Activated CD8-positive, alpha-beta memory T cell treated with anti-CD3 and anti-CD28 coated beads for 48 hours (primary cell): ENCODE measurements around the gene PSMD5.

Source experiments
- DNase-seq, 3 experiments: peaks; one replicate each; pipeline ENCODE4 v3.0.0-alpha.2; 2020; ENCODE audit warnings: low read depth in 2 of 3, low spot score in 2 of 3

Gene PSMD5

DNA sequence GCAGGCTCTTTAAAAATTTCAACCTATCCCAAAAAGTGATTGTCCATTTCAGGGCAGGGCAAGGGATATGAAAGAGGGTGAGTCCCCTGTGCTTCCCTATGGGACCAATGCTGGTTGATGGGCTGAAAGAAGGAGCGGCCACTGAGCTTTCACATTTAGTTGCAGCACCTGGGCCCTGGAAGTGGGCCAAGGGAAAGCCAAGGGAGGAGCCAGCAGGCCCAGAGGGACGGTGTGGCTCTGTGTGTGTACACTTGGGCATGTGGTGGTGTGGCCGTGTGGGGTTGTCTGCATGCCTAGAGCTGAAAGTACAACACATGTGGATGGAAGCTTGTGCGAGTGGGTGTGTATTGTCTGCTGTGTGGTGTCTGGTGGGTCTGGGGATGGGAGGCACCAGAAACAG, 14.0 kb upstream of the PSMD5 start:
- DNase-seq, result no peak

DNA sequence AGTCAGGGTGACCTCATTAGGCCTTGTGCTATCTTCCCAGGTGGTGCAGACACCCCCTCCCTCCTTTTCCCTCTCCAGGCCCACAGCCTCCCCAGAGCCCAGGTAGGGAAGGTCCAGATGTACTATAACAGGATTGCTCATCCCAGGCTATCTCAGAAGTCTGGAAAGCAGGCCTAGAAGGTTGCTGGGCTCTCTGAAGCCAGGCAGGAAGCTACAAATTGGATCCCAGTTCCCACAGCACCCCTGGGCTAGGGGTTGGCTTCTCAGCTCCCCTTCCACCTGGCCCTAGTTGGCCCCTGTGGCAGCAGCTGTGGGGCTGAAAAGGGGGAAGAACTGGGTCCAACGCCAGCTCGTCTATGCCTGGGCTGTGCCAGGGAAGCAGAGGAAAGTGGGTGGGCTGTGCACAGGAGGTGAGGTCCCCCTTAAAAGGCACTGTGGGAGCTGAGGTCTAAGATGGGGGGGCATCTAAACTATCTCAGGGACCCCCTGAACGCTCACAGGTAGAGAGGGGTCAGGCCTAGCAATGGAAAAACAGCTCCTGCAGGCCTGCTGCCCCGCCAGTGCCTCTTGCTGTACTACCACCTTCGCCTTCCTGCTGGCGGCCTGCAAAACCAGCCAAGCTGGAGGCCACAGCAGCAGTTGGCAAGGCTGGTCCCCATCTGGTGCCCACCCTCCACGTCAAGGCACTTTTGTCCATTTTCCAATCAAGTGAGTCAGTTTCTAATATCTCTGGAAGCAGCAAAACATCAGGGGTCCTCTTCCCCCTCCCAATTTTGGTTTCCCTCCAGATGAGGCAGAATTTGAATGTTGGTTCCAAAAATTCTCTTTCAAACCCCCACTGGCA, 13.3 kb upstream of the PSMD5 start:
- no peak for DNase-seq

DNA sequence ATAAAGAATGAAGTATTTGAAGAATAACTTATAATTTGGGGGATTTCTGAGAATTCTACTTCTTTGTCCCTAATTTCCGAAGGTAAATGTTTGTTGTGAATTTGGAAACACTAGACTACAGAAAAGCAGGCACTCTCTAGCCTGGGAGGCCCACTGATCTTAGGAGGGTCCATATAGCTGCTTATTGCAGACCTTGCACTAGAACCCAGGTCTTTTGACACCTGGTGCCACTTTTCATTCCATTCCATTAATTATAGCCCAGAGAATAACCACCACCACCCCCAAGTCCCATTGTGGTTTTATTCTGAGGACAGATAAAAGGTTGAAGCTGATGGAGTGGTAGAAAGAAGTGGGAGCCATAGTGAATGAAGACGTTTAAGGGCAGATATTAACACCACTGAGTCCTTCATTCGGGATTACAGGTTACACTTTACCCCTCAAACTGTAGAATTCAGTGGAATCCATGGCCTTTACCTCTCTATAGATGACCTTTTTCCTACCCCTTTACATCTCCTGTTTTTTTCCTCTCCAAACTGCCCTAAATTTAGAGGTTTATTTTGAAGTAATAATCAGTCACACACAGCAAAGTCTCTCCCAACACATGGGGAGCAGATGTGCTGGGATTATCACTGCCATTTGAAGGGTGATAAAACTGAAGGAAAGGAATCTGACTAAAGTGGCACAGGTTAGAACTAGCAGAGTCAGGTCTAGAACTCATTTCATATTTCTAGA, 12.0 kb upstream of the PSMD5 start:
- DNase-seq, result no peak

DNA sequence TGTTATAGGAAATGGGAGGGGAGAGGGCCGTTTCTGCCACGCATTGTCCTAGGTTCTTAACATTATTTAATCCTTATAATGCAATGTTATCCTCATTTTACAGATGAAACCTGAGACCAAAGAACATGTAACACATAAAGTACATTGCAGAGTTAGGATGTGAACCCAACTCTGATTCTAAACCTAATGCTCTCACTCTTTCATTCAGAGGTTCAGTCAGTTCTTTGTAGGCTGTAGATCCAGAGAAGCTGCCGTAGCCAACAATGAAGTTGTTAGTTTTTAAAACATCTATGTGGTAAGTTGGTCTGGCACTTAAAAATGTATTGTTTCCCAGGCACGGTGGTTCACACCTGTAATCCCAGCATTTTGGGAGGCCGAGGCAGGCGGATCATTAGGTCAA, 10.5 kb upstream of the PSMD5 start:
- DNase-seq, result no peak

DNA sequence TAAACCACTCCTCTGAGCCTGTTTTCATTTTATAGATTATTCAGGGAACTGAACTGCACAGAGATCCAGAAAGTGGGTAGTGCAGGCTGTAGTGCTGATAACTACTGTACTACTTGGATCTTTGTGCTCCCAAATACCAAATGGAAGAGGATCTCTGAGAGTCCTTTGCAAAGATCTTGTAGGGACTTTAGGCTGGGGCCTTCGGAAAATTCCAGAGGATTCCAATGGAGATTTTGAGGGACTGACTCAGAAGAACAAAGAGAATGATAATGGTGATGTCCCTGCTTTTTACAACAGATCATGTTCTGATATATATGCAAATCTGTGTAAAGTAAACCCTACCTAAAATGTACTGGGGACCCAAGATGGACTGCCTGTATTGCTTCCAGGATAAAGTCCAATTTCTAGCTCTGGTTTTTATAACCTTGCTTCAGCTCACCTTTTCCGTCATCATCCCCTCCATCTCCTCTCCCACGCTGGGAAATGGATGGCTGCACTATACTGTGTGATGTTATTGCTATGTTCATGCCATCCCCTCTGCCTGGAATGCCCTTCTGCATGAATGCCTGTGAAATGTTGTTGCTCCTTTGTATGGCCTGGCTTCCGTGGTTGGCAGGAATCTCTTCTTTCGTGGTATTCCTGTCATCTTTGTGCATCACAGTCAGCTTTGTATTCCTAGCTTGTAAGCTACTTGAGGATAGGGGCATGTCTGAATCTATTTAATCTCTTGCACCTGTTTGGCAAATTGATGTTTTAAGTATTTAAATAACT, 9.7 kb upstream of the PSMD5 start:
- DNase-seq, result no peak

DNA sequence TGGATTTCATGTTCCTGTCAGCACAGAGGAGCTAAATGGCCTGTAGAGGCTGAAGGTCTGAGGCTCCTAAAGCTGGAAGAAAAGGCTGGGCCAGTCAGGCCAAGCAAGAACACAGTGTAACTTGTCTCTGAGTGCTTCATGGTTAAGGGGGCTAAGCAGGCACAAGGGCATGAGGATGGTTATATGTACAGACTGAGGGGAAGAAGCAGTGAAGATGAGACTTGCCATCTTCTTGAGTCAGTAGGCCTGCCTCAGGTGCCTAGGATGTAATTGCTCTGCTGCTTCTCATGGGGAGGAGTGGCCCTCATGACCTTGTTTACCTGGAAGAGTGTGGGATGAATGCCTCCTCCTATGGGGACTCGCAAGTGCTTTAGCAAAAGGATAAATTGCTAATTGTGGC, 8.7 kb upstream of the PSMD5 start:
- no peak for DNase-seq

DNA sequence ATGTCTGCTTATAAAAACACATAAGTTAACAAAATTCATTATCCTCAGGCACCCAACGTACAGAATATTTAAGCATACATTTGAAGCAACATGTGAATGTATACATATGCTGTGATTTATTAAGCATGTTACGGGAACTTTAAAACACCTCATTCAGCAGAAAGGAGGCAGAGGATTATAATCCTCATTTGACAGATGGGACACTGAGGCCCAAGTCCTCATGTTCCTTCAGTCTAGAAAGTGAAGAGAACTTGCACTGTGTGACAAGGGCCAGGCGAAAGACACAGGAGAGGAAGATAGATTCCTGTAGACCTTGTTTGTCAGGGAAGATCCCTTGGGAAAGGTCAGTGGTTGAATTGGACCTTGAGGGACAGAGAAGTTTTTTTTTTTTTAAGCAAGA, 7.6 kb upstream of the PSMD5 start:
- DNase-seq, result no peak

DNA sequence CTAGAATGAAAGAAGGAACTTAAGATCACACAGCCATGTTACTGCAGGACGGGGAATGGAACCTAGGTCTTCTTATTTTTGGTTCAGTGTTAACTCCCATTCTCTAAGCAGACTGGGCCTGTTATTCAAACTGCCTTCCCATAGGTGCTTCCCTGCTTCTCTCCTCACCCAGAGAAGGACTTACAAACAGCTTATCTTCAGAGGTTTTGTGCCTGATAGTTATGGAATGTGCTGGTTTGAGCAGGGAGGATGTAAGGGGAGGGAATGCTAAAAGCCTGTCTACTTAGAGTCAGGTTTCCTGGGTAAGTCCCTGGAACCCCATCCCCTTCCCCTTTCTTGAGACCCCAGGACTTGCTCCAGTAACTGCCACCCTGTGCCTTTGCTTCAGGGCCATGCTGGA, 4.2 kb upstream of the PSMD5 start:
- no peak for DNase-seq

DNA sequence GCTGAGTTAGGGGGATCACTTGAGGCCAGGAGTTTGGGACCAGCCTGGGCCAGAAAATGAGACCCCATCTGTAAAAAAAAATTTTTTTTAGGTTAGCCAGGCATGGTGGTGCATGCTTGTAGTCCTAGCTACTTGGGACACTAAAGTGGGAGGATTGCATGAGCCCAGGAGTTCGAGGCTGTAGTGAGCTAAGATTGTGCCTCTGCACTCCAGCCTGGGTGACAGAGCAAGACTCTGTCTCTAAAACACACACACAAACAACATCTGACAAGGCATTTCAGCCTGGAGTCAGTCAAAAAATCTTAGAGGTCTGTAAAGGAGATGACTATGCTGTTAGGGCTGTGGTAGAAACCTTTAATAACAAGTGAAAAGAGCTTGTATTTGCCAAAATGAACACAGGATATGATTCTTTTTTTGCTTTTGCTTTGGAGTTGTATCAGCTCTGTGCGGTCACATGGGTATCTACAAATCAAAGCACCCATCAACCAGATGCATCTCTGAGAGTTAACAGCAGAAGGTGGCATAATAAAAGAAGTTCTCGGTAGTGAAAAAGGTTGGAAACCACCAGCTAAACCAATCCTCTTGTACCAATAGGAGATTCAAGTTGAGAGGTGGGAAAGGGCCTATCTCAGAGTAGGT, 3.6 kb upstream of the PSMD5 start:
- DNase-seq, result no peak

DNA sequence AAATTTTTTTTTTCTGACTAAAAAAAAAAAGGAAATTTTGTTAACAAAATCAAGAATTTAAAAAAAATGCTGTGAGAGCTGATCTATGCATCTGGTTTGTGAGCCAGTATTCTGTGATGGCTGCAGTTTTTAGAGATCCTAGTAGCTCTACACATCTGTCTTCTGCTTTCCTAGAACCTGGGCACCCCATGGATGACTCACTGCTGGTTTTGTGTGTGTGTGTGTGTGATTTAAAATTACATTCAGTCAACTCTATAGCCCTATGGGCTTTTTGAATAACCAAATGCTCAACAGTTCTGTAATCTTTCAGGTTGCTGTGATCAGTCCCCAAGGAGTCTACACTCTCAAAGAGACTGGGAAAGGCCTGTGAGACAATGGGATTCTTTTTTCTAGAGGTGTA, 2.5 kb upstream of the PSMD5 start:
- DNase-seq, result no peak

DNA sequence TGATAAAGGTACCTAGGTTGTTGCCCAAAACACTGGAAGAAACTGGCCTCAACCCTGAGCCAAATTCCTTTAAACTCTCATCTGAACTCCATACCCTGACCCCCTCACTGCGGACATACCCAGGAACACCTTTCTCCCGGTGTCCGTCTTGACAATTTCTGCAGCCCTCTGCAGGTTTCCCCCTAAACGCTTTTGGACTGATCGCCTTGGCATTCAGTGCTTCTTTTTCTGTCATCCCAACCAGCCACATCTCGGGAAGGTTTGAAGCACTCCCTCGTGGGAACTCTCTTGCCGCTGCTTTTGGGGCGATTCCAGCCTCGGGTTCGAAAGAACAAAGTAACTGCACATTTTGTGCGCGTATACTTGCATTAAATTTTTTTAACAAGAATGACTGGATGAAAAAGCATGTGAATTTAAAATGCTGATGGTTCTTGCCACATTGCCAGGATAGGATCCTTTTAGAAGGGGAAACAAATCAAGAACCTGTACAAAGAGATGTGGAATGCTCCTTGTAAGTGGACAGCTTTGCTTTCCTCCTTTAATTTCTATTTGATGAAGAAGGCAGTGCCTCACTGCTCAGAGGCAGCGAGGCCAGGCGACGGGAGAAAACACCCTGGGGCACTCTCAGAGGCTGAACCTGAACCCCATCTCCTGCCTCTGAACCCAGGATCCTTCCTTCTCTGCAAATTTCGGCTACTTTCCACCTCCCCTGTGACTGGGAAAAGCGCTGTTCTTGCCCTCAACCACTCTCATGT, 615 bp downstream of the PSMD5 start:
- peak in 1 of 3 experiments; percentile 14 for DNase-seq

DNA sequence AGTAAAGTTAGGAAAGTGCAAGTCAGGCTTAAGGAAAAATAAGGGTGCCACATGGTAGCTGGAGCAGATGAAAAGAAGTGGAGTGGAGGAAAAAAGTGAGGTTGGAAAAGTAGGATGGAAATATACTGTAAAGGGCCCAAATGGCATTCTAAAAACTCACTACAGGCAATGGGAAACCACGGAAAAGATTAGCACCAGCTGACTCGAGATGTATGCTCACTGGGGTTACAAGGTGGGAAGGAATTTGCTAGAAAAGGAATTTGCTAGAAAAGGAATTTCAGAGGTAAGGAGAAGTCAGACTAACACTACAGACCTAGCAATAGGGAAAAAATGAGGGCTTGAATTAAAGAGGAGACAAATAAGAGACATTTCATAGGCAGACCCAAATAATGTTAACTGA, 3.6 kb downstream of the PSMD5 start:
- no peak for DNase-seq

DNA sequence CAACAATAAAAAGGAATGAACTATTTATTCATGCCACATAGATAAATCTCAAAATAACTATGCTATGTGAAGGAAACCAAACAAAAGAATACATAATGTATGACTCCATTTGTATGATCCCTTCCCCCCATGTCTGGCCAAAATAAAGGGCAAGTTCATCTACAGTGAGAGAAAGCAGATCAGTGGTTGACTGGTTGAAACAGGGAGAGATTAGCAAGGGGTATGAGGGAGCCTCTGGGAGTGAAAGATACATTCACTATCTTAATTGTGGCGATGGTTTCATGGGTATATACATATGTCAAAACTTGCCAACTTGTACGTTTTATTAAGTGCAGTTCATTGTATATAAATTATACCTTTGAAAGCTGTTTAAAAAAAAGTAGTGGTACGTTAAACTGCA, 4.8 kb downstream of the PSMD5 start:
- no peak for DNase-seq

DNA sequence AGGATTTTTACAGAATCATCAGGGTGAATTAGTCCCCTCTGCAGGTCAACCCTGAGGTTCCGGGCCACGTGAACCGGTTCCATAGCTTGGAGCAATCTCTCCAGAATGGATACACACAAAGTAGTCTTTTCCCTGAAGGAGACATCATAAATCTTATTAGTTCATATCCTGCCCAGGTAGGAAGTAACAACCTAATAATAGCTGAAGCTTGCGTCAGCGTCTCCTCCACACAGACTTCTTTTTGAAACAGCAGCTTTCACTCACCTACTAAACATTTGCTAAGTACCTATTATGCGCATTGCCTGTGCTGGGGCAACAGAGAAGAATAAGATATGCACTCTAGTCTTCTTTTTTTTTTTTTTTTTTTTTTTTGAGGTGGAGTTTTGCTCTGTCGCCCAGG, 9.4 kb downstream of the PSMD5 start:
- DNase-seq, result no peak

DNA sequence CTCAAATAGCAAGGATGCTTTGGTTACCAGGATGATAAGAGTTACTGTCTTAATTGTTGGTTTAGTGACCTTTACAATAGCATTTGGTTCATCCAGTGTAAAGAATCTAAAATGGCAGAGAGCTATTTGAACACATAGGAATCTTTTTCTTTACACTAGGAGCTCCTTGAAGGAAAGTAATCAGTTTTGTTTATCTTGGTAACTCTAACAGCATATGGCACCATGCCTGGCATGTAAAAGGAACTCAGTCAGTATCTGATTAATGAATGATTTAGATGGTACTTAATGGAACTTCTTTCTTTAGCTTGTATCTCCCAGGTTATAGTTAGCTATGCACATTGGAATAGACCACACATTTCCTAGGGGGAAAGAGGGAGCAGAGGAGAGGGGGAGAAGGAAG, 9.9 kb downstream of the PSMD5 start:
- no peak for DNase-seq

DNA sequence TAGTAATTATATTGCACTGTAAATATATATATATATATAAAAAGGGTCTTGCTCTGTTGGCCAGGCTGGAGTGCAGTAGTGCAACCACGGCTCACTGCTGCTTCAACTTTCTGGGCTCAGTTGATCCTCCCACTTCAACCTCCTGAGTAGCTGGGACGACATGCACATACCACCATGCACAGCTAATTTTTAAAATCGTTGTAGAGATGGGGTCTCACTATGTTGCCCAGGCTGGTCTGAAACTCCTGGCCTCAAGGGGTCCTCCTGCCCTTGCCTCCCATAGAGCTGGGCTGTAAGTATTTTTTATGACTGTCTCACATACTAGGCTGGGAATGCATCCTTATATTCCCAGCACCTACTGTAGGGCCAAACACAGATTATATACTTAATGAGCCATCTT, 11.9 kb downstream of the PSMD5 start:
- no peak for DNase-seq

DNA sequence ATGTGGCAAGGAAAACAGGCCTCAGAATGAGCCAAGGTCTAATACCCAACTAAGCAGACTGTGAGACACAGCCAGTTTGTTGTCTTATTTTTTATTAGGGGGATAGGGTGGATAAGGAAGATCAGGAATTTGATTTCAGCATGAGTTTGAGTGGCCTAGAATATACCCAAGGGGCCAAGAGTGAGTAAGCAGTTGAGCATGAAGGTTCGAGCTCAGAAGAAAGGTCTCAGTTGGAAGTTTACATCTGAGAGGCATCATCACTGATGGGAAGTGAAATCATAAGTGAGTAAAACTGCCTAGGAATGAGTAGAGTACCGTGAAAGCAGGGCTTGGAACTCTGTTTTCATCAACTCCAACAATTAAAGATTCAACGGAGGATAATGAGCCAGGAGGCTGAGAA, 12.6 kb downstream of the PSMD5 start:
- no peak for DNase-seq

DNA sequence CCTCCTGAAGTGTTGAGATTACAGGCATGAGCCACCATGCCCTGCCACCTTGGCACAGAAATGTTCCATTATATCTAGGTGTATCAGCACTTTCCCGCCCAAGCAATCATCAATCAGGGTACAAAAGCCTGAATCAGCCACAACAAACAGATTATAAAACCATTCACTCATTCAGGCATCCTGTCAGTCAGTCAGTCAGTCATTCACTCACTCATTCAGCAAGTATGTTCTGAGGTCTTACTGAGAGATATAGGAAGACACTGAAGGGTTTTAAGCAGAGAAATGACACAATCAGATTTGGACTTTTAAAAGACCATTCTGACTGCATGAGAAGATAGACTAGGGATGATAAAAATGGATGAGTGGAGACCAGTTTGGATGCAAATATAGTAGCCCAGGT, 13.1 kb downstream of the PSMD5 start:
- DNase-seq, result no peak

DNA sequence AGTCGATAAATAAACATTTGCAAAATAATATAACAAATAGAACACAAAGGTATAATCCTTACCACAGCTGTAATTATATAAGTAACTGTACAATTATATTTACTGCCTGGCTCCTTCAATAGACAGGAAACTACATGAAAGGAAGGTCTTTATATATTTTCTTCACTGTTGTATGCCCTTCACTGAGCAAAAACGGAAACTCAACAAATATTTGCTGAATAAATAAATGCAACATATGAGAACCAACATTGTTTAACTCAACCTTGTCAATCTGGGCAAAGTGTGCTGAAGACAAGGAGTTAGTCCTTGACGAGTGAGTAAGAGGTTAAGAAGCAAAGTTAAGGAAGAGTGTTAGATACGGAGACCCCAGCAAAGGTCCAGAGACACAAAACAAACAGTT, 22.6 kb downstream of the PSMD5 start:
- DNase-seq, result no peak

DNA sequence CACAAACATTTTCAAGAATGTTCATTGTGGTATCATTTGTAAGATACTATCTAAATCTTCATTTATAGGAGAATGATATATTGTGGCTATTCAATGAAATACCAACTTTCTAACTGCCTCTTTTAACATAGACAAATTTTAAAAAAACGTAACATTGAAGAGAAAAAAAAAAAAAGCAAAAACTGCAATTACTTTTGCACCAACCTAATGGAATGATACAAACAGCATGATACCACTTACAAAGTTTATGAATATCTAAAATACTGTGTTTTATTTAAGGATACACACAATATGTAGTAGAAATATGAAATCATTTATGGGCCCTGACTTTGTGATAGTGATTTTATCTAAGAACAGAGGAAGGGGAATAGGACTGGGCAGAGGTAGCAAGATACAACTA, 24.1 kb downstream of the PSMD5 start:
- no peak for DNase-seq

DNA sequence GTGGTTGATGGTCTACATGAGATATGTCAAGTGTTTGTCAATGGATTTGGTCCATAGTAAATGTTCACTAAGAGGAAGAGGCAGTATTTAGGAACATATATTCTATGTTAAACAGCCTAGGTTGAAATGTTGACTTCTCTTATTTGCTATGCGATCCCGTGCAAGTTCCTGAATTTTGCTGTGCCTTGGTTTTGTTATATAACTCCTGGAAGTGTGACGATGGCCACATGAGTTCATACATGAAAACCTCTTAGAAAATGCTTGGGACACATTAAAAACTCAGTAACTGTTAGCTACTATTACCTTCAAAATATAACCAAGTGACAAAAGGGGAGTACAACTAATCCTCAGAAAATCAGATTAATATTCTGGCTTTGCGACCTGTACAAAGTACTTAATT, 27.6 kb downstream of the PSMD5 start:
- DNase-seq, result no peak
